NCI-H1048 (cell line): ENCODE results near the gene LRP6.
A peak's percentile ranks its signal among the peaks of the same experiment; 100 is the strongest.
"Not testable (repeated sequence)": the region's sequence is repeated elsewhere in the genome, so short reads cannot be mapped to it uniquely, and the experiment has no call there.

Source experiments
- DNase-seq: peaks from one replicate; lab custom pipeline; 2025; lab: John Stamatoyannopoulos, UW

Gene LRP6

GRCh38 chr12:12266873-12267741 lies at the start of gene LRP6:
Gene LRP6 (minus strand): TSS chr12:12267044. CDS start chr12:12266735, 309 bp downstream.
- peak; percentile 84 for DNase-seq

- DNase-seq, result no peak
These were observed 49.0 kb upstream of the LRP6 start for GRCh38 chr12:12315838-12316237.

- not testable (repeated sequence) for DNase-seq
These were observed 43.9 kb upstream of the LRP6 start for GRCh38 chr12:12310695-12311094.

- no peak for DNase-seq
These were observed 38.9 kb upstream of the LRP6 start for GRCh38 chr12:12305568-12306300.

GRCh38 chr12:12302976-12303375 lies 36.1 kb upstream of the LRP6 start:
- no peak for DNase-seq

GRCh38 chr12:12301122-12301521 lies 34.3 kb upstream of the LRP6 start:
- DNase-seq, result no peak

GRCh38 chr12:12297201-12297830 lies 30.5 kb upstream of the LRP6 start:
- no peak for DNase-seq

- no peak for DNase-seq
These were observed 27.6 kb upstream of the LRP6 start for GRCh38 chr12:12294215-12295005.

- DNase-seq, result no peak
These were observed 23.4 kb upstream of the LRP6 start for GRCh38 chr12:12290206-12290605.

GRCh38 chr12:12286441-12286840 lies 19.6 kb upstream of the LRP6 start:
- no peak for DNase-seq

- no peak for DNase-seq
These were observed 16.0 kb upstream of the LRP6 start for GRCh38 chr12:12282761-12283425.

GRCh38 chr12:12282202-12282601 lies 15.4 kb upstream of the LRP6 start:
- no peak for DNase-seq

GRCh38 chr12:12281134-12281533 lies 14.3 kb upstream of the LRP6 start:
- DNase-seq, result no peak

- DNase-seq, result no peak
These were observed 12.1 kb upstream of the LRP6 start for GRCh38 chr12:12278899-12279298.

- DNase-seq, result no peak
These were observed 9.0 kb upstream of the LRP6 start for GRCh38 chr12:12275874-12276273.

- no peak for DNase-seq
These were observed 6.6 kb upstream of the LRP6 start for GRCh38 chr12:12273291-12273957.

GRCh38 chr12:12272869-12273268 lies 6.0 kb upstream of the LRP6 start:
- no peak for DNase-seq

GRCh38 chr12:12270226-12270625 lies 3.4 kb upstream of the LRP6 start:
- no peak for DNase-seq

GRCh38 chr12:12267742-12268200 lies 927 bp upstream of the LRP6 start:
- no peak for DNase-seq

GRCh38 chr12:12266389-12266872 lies 413 bp downstream of the LRP6 start:
- no peak for DNase-seq
